Cardiac muscle cell (in vitro differentiated cells and primary cell): Measurements from ENCODE around the gene BRD1. TPM values are rescaled to one million over a fixed set of nuclear protein-coding genes. Genes with fewer than 3 reads are reported as not detected.

Source experiments
- DNase-seq, 2 donors: peaks; one replicate each; pipeline versions ENCODE4 v3.0.0 to v3.0.0-alpha.2; 2010 to 2017; ENCODE audit warnings: low read depth in 1 of 2, low spot score in 1 of 2
- H3K27ac ChIP-seq: fragments of 200-600 bp; sonication (generic); 2 replicates; pipeline ENCODE4 v1.5.1; 2016
- H3K27me3 ChIP-seq: fragments of 200-600 bp; sonication (generic); 2 replicates; pipeline ENCODE4 v1.6.0; 2016; ENCODE audit warnings: control low read depth
- H3K36me3 ChIP-seq: fragments of 200-600 bp; sonication (generic); 2 replicates; pipeline ENCODE4 v1.5.1; 2016; ENCODE audit warnings: control low read depth
- H3K4me1 ChIP-seq: fragments of 200-600 bp; sonication (generic); 2 replicates; pipeline ENCODE4 v1.8.1; 2017; ENCODE audit warnings: low read depth, mild to moderate bottlenecking, mixed run types
- H3K4me3 ChIP-seq: fragments of 200-600 bp; sonication (generic); 2 replicates; pipeline ENCODE4 v1.5.1; 2016; ENCODE audit warnings: mild to moderate bottlenecking
- H3K9me3 ChIP-seq: fragments of 200-600 bp; sonication (generic); 2 replicates; pipeline ENCODE4 v1.5.1; 2017; ENCODE audit warnings: low read depth, mild to moderate bottlenecking, control low read depth
- polyA plus RNA-seq: library from polyadenylated mRNA; unstranded; fragments of >200 nt; fragmentation: Nextera tagmentation; extraction: Ambion mirVana; gene quantifications from 2 replicates; pipeline ENCODE4 v1.2.1, GENCODE V29; 2016
- total RNA-seq: library from RNA; depleted of rRNA; stranded (reverse); fragments of >200 nt; gene quantifications from 2 replicates; pipeline ENCODE4 v1.2.3, GENCODE V29; 2016
- TF ChIP-seq, protein P1 (sequence below): IDR thresholded peaks from 2 replicates; pipeline ENCODE4 v1.5.1; 2012; ENCODE audit warnings: low read depth, mild to moderate bottlenecking, low read length

Gene BRD1
- total and polyA plus RNA-seq, 2 experiments from 2014 or later = 25.8 to 40.9 TPM

DNA sequence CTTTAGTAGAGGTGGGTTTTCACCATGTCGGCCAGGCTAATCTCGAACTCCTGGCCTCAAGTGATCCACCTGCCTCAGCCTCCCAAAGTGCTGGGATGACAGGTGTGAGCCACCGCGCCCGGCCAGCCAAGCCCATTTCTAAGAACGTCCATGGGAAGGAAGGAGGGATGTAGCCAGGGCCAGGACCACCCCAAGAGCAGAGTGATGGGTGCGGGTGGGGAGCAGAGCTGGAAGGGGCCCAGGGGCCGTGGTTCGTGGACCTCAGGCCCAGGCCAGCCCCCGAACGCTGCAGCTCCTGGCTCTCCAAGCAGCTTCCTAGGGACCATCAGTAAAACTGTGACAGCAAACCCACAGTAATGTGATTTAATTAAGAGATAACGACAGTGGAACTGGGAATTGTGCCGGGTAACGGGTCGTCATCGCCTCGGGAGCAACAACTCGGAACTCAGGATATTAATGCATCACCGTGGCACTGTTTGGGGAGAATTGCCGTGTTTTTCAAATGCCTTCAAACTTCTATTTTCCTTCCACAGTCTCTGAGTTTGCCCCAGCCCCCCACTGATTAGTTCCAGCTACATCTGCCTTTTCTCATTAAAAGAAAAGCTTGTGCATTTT lies 74.3 kb downstream of the BRD1 start:
- H3K27me3 ChIP-seq = no peaks in the 10 kb centered on the region
- H3K4me1 ChIP-seq = no peaks in the 10 kb centered on the region
- no peak overlapping the region for H3K4me3 ChIP-seq
- no peak for DNase-seq
- H3K9me3 ChIP-seq = no peaks in the 10 kb centered on the region
- H3K36me3 ChIP-seq = no peaks in the 10 kb centered on the region
- H3K27ac ChIP-seq = no peak overlapping the region
- TF ChIP-seq, protein P1, sequence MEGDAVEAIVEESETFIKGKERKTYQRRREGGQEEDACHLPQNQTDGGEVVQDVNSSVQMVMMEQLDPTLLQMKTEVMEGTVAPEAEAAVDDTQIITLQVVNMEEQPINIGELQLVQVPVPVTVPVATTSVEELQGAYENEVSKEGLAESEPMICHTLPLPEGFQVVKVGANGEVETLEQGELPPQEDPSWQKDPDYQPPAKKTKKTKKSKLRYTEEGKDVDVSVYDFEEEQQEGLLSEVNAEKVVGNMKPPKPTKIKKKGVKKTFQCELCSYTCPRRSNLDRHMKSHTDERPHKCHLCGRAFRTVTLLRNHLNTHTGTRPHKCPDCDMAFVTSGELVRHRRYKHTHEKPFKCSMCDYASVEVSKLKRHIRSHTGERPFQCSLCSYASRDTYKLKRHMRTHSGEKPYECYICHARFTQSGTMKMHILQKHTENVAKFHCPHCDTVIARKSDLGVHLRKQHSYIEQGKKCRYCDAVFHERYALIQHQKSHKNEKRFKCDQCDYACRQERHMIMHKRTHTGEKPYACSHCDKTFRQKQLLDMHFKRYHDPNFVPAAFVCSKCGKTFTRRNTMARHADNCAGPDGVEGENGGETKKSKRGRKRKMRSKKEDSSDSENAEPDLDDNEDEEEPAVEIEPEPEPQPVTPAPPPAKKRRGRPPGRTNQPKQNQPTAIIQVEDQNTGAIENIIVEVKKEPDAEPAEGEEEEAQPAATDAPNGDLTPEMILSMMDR = no peak

DNA sequence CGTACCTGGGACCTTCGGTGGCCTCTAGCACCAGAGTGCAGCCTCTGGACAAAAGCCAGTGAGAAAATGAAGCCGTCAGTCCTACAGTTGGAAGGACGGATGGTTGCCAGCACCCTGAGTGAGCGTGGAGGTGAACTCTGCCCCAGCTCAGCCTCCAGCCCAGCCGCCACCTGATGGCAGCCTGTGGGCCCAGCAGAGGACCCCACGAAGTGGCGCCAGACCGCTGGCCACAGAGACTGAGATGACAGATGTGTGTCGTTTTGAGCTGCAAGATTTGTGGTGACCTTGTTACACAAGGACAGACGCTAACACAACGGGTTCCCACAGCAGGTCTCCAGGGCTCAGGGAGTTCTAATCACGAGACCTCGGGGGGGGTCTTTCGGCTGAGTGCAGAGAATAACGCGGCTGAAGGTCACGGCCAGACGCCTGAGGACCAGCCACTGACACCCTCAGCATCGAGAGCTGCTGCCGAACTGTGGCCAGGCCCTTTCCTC lies 75.0 kb downstream of the BRD1 start:
- no peak overlapping the region for H3K27ac ChIP-seq
- no peaks in the 10 kb centered on the region for H3K36me3 ChIP-seq
- no peaks in the 10 kb centered on the region for H3K9me3 ChIP-seq
- TF ChIP-seq, protein P1 = no peak
- no peaks in the 10 kb centered on the region for H3K4me1 ChIP-seq
- H3K4me3 ChIP-seq = no peak overlapping the region
- no peak for DNase-seq
- no peaks in the 10 kb centered on the region for H3K27me3 ChIP-seq

DNA sequence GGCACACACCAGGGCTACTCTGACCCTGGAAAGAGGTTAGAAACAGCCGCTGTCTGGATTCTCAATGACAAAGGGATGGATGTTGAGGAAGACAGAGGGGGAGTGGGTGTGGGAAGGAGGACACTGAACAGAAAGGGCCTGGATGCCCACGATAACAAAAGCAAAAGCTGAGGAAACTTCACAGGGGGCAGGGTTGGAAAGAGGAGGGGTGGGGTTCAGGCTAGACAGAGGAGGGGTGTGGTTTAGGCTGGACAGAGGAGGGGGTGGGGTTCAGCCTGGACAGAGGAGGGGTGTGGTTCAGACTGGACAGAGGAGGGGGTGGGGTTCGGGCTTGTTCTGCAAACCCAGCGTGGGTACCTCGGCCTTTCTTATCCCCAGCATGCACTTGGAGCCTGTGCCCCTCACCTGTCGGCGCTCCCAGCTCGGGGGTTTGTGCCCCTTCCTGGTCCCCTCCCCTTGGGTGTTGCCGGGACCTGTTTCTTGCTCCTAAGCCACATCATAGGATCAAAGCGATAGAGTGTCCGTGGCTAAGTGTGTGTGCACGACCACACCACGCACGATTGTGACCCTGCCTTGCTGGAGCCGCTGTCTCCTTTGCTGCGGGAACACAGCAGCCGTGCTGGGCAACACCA lies 75.6 kb downstream of the BRD1 start:
- Histone ChIP-seq H3K27me3 (no peaks in the 10 kb centered on the region), H3K4me3 (no peak overlapping the region), H3K4me1 (no peaks in the 10 kb centered on the region), H3K9me3 (no peaks in the 10 kb centered on the region), H3K27ac (no peak overlapping the region), H3K36me3 (no peaks in the 10 kb centered on the region)
- no peak for DNase-seq
- TF ChIP-seq, protein P1 = no peak

DNA sequence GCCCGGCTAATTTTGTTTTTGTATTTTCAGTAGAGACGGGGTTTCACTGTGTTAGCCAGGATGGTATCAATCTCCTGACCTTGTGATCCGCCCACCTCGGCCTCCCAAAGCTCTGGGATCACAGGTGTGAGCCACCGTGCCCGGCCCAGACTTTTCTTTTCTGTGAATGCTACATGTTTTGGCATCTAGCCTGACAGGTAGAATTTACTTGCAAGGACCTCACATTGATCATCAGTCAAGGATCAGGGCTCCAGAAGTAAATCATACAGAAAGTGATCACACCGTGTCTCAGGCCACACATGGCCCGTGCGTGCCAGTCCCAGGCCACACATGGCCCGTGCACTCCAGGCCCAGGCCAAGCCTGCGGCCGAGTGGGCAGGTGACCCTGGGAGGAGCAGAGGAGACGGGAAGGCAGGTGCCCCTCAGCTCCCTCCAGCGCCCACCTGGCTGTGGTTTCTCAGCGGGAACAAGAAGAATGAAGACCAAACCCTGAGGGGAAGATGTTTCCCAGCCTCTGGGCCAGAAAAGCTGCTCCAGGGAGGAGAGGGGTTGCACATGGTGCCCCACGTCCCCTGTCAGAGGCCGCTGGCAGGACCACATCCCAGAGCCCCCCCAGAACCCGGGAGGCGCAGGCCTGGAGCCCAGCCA lies 76.2 kb downstream of the BRD1 start:
- Histone ChIP-seq H3K36me3 (no peaks in the 10 kb centered on the region), H3K9me3 (no peaks in the 10 kb centered on the region), H3K27me3 (no peaks in the 10 kb centered on the region), H3K4me3 (no peak overlapping the region), H3K4me1 (no peaks in the 10 kb centered on the region), H3K27ac (no peak overlapping the region)
- TF ChIP-seq, protein P1 = no peak
- DNase-seq = no peak

DNA sequence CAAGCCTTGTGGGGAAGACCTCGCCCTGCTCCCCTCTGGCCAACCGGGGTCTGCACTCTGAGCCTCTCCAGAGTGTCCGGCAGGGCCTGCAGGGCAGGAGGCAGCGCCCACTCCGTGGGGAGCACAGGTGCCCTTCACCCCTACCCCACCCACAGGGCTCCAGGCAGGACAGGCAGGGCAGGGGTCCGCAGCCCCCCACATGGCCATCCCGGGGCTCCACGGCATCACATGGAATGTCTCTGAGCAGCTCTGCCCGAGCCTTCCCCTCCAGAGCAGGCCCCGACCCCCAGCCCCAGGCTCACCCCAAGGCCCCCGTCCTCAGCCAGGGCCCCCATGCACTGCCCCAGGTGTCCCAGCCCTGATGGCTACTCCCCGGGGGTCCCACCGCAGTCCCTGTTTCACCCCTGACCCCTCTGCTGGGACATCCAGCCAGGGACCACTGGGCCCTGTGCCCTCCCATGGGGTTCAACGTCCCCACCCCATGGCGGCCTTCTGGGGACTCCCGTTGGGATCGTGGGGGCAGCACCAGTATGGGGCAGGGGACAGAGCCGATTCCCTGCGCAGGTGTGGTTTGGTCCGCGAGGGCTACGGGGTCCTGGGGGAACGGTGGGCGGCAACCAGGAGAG lies 77.7 kb downstream of the BRD1 start:
- no peak for DNase-seq
- no peaks in the 10 kb centered on the region for H3K36me3 ChIP-seq

More for the DNA sequence above, 77.7 kb downstream of the BRD1 start:
- Histone ChIP-seq H3K27ac (no peak overlapping the region), H3K9me3 (no peaks in the 10 kb centered on the region), H3K4me3 (no peak overlapping the region), H3K27me3 (no peaks in the 10 kb centered on the region), H3K4me1 (no peaks in the 10 kb centered on the region)
- TF ChIP-seq, protein P1 = no peak
